Stimulated activated CD4-positive, alpha-beta T cell treated with anti-CD3 and anti-CD28 coated beads, Interleukin-15, amount 100 ng/mL, for 24 hours (primary cell): ENCODE measurements around the gene SSH2.

Experiments used
- DNase-seq: peaks from one replicate; pipeline ENCODE4 v3.0.0-alpha.2; 2020

The SSH2 gene

DNA sequence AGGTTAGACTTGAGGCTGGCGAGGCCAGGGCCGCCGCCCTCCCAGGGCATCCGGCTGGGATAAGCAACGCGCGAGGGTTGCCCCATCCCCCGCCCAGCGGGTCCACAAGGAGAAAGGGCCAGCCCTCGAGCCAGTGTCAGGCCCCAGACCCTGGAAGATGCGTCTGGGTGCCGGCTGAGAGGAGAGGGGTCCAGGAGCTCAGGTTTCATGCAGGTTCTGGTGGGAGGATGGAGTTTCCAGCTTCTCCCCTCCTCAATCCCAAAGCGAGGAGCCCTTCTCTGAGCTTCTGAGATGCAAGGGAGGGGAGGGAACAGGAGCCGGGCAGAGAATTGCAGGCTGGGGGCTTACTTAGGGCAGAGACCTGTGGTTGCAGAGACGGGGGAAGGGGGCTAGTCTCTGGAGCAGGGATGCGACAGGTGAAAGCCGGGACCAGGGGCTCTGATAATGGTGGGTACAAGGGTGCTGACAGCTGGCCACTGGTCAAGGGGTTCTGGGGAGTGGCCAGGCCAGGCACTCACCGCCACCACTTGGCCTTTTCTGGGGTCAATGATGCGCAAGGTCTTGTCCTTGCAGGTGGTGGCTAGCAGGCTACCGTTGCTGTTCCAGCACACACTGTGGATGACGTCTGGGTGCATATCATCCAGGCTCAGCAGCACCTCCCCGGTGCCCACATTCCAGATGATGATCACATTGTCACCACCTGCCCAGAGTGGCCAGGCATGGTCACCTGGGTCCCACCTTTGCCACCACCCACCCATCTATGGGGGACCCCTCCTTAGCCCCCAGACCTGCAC is 311.6 kb downstream of the SSH2 start:
- DNase-seq, result no peak

DNA sequence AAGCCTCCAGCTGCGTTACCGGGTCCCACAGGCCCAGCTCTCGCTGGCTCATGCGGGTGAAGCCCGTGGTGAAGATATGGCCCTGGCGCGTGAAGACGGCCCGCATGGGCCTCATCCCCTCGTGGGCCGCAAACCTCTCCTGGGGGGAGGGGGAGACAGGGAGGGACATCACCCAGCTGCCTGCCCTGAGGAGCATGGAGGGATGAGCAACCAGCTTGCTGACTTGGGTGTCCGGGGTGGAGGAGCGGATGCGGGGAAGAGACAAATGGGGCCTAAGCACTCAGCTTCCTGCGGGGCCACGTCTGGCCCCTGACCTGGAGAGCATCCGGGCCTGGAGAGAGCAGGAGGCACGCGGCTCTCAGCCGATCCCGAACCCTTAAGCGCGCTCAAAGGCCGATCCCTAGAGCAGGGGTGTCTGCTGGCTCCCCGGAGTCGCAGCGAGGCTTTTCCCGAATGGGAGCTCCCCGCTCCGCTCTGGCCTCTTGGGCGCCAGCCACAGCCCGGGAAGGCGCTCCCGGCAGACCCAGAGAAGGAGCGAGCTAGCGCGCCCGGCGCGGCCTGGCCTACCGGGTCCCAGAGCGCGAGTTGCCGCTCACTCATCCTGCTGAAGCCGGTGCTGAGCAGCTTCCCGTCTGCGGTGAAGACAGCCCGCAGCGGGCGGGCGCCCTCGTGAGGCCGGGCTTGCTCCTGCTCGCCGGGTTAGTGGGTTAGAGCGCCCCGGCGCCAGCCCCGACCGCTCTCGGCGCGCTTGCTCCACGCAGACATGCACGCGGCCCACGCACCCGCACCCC is 312.4 kb downstream of the SSH2 start:
- peak; percentile 92 for DNase-seq

DNA sequence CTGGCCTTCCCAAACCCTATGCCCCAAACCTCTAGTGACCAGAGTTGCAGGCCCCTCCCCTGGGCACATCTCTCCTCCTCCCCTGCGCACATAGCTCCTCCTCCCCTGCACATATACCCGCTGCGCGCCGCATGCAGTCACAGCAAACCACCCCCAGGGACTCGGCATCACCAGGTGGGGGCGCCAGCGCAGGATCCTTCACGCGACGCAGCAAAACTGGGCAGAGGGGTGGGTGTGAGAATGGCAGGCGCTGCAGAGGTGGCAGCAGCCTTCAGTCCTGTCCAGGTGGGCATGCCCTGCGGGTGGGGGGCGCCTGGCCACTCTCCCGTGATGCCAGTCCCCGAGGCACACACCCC is 312.9 kb downstream of the SSH2 start:
- peak; percentile 97 for DNase-seq

DNA sequence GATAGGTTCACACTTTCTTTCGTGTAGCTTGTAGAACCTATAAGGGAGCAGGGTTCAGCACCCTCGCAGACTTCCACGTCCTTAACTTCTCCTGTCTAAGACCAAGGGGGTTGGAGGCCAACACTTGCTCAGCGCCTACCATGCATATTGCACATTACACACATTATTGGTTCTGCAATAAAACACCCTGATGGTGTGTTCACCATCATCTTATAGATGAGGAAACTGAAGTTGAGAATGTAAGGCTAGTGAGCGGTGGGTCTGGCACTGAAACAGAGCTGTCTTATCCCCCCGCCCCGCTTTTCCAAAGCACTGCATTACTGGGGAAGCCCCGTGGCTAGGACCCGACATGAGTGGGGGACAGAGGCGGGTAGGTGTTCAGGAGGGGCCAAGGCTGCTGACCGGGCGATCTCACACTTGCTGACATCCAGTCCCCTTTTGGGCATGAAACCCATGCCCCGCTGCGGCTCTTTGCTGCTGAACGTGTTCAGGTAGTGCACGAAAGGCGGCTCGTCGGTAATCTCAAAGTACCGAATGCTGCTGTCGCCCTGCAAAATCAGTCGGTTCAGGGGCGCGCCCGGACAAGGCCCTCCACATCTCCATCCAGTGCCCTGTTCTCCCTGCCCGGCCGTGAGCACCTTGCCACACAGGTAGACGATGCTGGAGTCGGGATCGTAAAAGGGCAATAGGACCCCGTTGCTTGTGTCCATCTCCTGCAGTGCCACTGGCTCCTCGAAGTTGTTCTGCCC is 313.6 kb downstream of the SSH2 start:
- peak; percentile 30 for DNase-seq

DNA sequence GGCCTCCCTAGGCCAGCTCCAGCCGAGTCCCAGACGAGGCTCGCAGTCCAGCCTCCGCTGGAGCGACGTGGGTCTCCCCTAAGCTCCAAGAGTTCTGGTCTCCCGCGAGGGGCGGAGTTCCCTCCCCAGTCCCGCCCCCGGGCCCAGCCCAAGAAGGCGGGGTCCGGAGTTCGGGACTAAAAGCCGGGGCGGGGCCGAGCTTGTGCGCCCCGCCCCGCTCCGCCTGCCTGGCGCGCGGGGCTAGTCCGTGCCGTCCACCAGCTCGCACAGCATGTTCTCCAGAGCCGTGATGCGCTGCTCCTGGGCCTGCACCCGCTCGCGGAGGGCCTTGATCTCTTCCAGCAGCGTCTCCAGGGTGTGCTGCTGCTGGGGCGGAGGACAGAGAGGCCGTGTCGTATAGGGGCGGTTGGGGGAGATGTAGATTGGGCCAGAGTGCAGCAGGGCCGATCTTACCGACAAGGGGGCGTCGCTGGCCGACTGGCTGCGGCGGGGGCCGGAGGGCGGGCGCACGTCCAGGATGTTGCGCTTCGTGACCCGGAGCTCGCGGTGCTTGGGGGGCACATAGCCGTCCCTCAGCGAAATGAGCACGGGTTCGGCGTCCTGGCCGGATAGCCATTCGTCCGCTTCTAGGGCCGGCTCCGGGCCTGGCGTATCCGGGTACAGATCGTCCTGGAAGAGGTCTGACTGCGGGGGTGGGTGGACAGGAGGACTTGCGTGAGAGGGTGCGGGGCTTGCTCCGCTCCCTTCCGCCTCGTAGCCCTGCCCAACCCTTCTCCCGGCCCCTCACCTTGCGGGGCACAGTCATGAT is 314.3 kb downstream of the SSH2 start:
- DNase-seq, result peak; percentile 90

DNA sequence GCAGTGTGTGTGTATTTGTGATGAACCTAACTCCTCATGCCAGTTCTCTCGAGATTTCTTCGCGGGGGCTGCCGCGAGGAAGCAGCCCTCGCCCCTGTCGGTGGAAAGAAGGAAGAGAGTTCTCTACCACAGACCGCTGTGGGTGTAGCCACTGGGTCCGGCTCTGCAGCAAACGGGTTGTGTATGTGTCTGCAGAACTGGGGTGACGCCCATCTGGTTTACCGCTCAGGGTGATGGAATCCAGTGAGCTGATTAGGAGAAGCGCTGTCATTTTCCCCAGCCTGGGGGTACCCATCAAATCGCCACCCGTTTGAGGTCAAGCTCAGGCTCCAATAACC is 315.0 kb downstream of the SSH2 start:
- DNase-seq, result peak; percentile 73

DNA sequence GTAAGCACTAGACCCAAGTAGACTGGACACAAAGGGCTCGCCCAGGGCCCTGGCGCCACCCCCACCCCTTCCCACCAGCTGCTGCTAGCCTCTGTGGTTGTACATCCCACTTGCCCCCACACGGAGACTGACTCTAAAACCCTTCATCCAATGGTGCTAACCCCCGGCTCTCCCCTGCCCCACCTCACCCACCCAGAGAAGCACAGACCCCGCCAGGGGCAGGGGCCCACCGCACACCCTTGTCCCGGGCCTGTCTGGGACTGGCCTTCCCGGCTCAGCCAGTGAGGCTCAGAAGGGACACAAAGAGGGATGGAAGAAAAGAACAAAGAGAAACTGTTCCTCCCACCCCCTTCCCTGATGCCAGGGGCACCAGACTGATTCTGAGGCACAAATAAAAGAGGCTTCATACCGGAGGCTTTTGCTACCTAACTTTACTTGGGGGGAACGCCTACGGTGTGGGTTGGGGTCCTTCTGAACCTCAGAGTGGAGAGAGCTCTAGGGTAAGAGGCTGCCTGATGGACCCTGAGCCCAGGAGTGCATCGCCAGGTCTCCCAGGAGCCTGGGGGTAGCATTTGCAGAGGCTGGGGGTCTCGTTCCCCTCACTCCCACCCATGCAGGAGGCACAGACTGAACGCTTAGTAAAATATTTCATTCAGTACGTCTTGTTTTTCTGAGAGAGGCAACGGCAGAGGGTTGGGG is 315.5 kb downstream of the SSH2 start:
- no peak for DNase-seq

DNA sequence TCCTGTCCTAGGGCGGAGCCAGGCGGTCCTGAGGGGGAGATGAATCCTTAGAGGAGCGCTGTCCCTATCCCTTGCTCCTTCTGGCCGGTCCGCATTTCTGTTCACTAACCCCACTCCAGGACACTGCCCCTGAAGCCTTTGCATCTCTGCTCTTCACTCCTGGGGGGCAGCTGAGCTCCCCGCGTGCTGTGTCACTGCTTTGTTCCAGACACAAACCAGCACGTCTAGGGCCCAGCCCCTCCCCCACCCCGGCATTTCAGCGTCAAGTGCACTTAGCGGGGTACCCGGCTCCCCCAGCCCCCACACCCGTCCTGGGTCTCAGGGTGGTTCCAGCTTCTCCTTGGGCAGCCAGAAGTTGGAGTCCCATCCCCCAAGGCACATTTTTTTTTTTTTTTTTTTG is 316.2 kb downstream of the SSH2 start:
- no peak for DNase-seq

DNA sequence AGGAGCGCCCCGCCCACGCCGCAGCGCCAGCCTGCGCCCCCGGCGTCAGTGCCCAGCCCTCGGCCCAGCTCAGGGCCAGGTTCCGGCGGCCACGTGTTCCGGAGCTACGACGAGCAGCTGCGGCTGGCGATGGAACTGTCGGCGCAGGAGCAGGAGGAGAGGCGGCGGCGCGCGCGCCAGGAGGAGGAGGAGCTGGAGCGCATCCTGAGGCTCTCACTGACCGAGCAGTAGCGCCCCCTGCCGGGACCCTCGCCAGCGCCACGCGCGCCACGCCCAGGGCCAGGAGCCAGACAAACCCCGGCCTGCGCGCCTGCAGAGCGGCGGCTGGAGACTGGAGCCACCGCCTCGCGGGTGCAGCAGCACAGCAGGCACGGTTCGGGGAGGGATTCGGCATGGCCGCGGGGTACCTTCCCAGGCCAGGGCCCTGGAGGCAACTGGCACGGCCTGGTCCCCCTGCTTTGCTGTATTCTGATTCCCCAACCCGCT is 316.6 kb downstream of the SSH2 start:
- DNase-seq, result peak; percentile 98

DNA sequence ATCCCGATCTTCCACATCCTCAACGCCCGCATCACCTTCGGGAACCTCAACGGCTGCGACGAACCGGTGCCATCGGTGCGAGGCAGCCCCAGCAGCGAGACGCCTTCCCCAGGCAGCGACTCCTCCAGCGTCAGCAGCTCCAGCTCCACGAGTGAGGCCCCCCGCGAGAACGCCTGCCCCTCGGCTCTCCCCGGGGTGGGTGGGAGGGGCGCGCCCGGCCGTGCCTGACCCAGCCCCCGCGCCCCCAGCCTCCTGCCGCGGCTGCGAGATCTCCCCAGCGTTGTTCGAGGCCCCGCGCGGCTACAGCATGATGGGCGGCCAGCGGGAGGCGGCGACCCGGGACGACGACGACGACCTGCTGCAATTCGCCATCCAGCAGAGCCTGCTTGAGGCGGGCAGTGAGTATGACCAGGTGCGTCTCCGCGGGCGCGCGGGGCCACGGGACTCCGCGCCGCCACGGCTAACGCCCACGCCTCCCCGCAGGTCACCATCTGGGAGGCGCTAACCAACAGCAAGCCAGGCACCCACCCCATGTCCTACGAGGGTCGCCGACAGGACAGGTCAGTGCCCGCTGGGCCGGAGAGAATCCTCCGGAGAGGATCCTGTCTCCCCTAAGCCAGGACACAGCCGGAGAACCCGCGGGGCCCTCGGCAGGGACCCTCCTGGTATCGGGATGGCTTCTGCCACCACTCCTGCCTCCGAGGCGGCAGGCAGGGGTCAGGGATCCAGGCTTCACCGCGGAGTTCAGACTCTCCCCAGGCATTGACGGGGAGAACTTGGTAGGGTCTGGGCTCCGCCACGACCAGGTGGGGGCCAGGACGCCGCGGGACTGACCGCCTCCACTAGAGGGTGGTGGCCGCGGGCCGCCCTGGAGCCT is 317.4 kb downstream of the SSH2 start:
- peak; percentile 13 for DNase-seq

DNA sequence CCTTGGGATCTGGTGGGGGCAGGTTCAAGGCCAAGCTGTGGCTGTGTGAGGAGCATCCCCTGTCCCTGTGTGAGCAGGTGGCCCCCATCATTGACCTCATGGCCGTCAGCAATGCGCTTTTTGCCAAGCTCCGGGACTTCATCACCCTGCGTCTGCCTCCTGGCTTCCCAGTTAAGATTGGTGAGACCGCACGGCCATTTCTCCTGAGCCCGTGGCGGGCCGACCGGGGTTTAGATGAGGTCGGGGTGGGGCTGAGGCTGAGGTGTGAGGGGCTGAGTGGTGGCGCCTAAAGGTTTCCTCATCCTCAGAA is 318.0 kb downstream of the SSH2 start:
- DNase-seq, result no peak

DNA sequence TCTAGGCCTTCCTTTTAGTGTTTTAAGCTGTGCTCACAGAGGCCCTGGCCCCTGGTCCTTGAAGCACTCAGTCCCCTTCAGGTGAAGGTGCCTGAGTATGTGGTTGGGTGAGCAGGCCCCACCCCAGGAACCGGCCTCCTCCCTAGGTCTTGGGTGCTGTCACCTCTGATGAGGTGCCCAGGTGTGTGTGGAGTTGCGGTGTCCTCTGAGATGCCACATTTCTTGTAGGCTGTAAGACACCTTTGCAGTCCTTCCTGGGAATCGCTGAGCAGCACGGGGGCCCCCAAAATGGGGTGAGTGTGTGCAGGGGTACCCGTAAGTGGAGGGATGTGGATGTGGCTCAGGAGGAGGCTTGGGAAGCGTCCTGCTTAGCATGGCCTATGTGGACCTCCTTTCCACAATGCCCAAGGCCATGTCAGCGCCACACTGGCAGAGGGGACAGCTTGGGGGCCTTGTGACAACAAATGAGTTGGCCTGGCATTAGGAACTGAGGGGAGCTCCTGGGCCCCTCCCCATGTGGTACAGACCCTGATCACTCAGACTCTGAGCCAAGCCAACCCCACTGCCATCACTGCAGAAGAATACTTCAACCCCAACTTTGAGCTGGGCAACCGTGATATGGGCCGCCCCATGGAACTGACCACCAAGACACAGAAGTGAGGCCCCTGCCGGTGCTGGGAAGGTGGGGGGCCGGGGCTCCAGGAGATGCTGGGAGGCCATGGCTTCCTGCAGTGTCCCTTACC is 318.5 kb downstream of the SSH2 start:
- DNase-seq, result no peak

DNA sequence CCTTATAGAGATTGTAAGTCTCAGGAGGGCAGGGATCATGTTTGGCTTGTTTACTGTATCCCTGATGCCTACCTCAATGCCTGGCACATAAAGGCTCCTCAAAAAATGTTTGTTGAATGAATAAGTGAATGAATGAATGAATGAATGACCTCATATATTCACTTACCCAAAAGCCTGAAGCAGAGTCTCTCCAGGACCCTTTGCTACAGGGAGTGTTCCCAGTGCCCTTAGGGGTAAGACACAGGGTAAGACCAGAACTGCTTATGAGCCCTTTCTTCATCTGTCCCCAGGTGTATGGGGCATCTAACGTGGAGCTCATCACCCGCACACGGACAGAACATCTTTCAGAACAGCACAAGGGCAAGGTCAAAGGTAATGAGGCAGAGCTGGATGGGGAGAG is 319.6 kb downstream of the SSH2 start:
- DNase-seq, result no peak

DNA sequence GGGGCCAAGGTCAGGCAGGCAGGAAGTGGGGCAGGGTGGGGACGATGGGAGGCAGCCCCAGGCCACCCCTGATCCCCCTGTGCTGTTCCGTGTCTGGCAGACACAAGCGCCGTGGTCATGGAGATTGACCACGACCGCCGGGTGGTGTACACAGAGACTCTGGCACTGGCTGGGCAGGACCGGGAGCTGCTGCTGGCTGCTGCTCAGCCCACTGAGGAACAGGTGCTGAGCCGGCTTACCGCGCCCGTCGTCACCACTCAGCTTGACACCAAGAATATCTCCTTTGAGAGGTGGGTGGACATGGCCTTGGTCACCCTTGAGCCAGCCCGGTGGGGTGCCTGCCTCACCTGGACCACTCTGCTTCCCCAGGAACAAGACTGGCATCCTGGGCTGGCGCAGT is 321.0 kb downstream of the SSH2 start:
- no peak for DNase-seq

DNA sequence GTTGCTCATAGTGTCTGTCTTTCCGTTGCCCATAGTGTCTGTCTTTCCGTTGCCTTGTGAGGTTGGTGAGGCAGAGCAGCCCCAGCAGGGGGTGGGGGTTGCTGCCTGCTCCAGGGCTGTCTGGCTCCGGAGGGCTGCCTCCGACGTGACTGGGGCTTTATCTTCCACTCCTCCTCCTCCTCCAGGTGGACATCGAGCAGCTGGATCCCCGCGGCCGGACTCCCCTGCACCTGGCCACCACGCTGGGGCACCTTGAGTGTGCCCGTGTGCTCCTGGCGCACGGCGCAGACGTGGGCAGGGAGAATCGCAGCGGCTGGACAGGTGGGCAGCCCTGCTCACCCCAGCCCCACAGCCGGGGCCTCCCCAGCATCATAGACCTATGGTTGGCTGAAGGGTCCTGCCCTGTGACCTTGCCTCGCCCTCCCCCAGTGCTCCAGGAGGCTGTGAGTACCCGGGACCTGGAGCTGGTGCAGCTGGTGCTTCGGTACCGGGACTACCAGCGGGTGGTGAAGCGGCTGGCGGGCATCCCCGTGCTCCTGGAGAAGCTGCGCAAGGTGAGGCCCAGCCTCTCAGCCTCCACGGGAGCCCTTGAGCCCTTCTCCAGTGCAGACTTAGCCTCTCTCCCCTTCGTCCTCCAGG is 322.4 kb downstream of the SSH2 start:
- DNase-seq, result no peak

DNA sequence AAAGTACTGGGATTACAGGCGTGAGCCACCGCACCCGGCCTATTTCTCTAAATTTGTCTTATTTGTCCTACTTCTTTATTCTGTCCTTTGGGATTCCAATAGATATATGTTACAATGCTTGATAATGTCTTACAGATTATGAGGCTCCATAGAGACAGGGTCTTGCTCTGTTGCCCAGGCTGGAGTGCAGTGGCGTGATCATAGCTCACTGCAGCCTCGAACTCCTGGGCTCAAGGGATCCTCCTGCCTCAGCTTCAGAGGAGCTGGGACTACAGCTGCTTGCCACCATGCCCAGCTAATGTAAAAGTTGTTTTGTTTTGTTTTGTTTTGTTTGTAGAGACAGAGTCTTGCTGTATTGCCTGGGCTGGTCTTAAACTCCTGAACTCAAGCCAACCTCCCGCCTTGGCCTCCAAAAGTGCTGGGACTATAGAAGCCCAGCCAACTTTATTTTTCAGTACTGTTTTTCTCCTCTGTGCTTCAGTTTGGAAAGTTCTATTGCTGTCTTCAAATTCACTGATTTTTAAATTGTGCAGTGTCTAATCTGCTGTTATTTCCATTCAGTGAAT is 326.8 kb downstream of the SSH2 start:
- DNase-seq, result no peak

DNA sequence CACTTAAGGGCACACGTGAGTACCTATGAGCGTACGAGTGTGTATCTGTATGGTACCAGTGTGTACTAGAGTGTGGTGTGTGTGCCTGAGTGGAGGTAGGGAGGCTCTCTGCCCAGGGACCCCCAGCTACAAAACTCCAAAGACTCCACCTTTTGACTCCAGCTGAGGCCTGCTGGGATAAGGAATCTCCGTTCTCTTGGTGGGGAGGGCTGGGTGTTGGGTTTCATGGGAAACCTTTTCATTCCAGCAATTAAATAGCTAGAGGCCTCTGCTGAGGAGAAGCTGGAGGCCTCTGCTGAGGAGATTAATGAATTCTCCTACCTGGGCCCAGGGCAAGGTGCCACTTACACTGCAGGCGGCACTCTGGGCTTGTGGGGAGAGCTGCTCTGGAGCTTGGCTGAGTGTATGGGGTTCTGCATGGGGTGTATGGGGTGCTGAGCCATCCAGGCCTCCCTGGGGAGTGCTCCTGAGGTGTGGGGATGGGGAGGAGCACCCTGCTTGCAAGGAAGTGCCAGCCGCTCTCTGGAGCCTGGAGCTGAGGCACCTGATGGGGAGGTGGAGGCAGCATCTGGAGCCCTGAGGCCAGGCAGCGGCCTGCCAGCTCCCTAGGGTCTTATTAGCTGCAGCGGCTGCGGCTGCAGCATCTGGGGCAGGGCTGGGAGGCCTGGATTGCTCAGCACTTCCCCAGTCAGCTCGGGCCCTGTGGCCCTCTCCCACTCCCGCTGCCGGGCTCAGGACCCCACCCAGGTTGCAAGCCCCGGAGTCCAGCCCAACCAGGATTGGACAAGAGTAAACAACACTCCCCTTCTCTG is 332.5 kb downstream of the SSH2 start:
- no peak for DNase-seq

DNA sequence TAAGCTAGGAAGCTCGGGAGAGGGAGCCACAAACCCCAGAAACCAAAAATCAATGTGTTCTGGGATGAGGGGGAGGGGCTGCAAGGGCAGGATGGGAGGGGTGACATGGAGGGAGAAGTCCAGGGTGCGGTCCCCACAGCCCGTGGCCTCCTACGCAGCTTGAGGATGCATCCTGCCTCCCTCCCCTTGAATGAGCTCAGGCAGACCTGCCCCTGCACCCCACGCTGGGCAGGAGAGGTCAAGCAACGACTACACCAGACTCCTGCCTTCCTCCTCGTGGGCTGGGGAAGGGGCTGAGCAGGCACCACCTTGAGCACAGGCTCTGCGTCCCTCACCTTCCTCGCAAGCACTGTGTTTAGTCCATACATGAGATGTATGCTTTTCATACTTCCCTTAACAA is 333.2 kb downstream of the SSH2 start:
- no peak for DNase-seq
